ENCODE data around the gene ATP10B.

- TF ChIP-seq CTCF (IDR thresholded peaks at IDR 0.05) (no peak), POLR2A (IDR thresholded peaks at IDR 0.05) (no peak)
Measured at GRCh38 chr5:160792732-160793529, 59.1 kb downstream of the ATP10B start.

Data from Peyer's patch (tissue), 4 donors.